Suprapubic skin (tissue), 3 donors: ENCODE data around the gene RAVER1.

Experiments used
- POLR2A ChIP-seq, 2 donors: fragments of 450-650 bp; IDR thresholded peaks; one replicate each; pipeline ENCODE4 v1.6.1; 2017; ENCODE audit warnings: antibody characterized with exemption in 2 of 2, mild to moderate bottlenecking in 2 of 2, moderate library complexity in 2 of 2
- TF ChIP-seq, protein P1 (sequence below), 2 donors: fragments of 200-600 bp in 1 of 2; fragments of 450-650 bp in 1 of 2; sonication (generic) in 1 of 2; IDR thresholded peaks; one replicate each; pipeline ENCODE4 v1.5.1; 2016 to 2019; ENCODE audit warnings: antibody characterized with exemption in 2 of 2, mild to moderate bottlenecking in 1 of 2, moderate library complexity in 1 of 2

DNA sequence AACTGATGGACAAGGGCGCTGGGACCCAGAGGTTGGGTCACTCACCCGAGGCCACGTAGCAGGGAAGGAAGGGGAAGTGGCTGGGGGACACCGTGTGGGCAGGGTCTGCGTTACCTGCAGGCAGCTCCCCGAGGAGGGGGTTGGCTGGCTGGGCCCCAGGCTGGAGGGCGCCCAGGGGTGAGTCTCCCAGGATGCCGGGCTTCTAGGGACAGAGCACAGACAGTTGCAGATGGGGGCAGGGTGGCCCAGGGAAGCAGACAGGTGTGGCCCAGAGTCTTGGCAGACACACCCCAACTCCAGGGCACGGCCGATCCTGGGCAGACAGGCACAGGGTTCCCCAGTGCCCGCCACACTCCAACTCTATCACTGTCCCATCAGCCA, 11.9 kb downstream of the RAVER1 start:
- TF ChIP-seq POLR2A (IDR thresholded peaks at IDR 0.05), result no peak
- TF ChIP-seq, protein P1, sequence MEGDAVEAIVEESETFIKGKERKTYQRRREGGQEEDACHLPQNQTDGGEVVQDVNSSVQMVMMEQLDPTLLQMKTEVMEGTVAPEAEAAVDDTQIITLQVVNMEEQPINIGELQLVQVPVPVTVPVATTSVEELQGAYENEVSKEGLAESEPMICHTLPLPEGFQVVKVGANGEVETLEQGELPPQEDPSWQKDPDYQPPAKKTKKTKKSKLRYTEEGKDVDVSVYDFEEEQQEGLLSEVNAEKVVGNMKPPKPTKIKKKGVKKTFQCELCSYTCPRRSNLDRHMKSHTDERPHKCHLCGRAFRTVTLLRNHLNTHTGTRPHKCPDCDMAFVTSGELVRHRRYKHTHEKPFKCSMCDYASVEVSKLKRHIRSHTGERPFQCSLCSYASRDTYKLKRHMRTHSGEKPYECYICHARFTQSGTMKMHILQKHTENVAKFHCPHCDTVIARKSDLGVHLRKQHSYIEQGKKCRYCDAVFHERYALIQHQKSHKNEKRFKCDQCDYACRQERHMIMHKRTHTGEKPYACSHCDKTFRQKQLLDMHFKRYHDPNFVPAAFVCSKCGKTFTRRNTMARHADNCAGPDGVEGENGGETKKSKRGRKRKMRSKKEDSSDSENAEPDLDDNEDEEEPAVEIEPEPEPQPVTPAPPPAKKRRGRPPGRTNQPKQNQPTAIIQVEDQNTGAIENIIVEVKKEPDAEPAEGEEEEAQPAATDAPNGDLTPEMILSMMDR (IDR thresholded peaks at IDR 0.05), result no peak
